IPS DF 4.7 (cell line): ENCODE results near the gene KLHL41.
"Not testable (repeated sequence)": the region's sequence is repeated elsewhere in the genome, so short reads cannot be mapped to it uniquely, and the experiment has no call there.

ENCODE experiments used
- DNase-seq: peaks from one replicate; pipeline ENCODE4 v3.0.0-alpha.2; 2013; ENCODE audit warnings: low spot score; ENCODE audit errors: extremely low read depth

KLHL41 gene

GRCh38 chr2:169509955-169510354 lies 453 bp downstream of the KLHL41 start:
- DNase-seq: no peak

- no peak for DNase-seq
Observed at GRCh38 chr2:169510496-169510895, 994 bp downstream of the KLHL41 start.

GRCh38 chr2:169511818-169512217 lies 2.3 kb downstream of the KLHL41 start:
- no peak for DNase-seq

- DNase-seq: no peak
Observed at GRCh38 chr2:169512525-169512924, 3.0 kb downstream of the KLHL41 start.

- DNase-seq: no peak
Observed at GRCh38 chr2:169513094-169513493, 3.6 kb downstream of the KLHL41 start.

- no peak for DNase-seq
Observed at GRCh38 chr2:169513926-169514325, 4.4 kb downstream of the KLHL41 start.

GRCh38 chr2:169514758-169515157 lies 5.3 kb downstream of the KLHL41 start:
- DNase-seq: not testable (repeated sequence)

- not testable (repeated sequence) for DNase-seq
Observed at GRCh38 chr2:169516488-169516995, 7.0 kb downstream of the KLHL41 start.

- no peak for DNase-seq
Observed at GRCh38 chr2:169520896-169521295, 11.4 kb downstream of the KLHL41 start.

- no peak for DNase-seq
Observed at GRCh38 chr2:169523681-169524080, 14.2 kb downstream of the KLHL41 start.

- DNase-seq: no peak
Observed at GRCh38 chr2:169525434-169525833, 15.9 kb downstream of the KLHL41 start.

GRCh38 chr2:169526451-169526850 lies 16.9 kb downstream of the KLHL41 start:
- DNase-seq: no peak

- DNase-seq: peak; percentile 69
Observed at GRCh38 chr2:169528271-169528701, 18.8 kb downstream of the KLHL41 start.

GRCh38 chr2:169539460-169539859 lies 30.0 kb downstream of the KLHL41 start:
- DNase-seq: not testable (repeated sequence)

GRCh38 chr2:169540146-169540545 lies 30.6 kb downstream of the KLHL41 start:
- DNase-seq: no peak

GRCh38 chr2:169542433-169542832 lies 32.9 kb downstream of the KLHL41 start:
- no peak for DNase-seq

- DNase-seq: no peak
Observed at GRCh38 chr2:169546756-169547155, 37.3 kb downstream of the KLHL41 start.

- no peak for DNase-seq
Observed at GRCh38 chr2:169561364-169561763, 51.9 kb downstream of the KLHL41 start.

- DNase-seq: not testable (repeated sequence)
Observed at GRCh38 chr2:169562084-169562483, 52.6 kb downstream of the KLHL41 start.

- no peak for DNase-seq
Observed at GRCh38 chr2:169562519-169562918, 53.0 kb downstream of the KLHL41 start.

GRCh38 chr2:169565686-169566085 lies 56.2 kb downstream of the KLHL41 start:
- DNase-seq: no peak

- no peak for DNase-seq
Observed at GRCh38 chr2:169569948-169570347, 60.4 kb downstream of the KLHL41 start.

- not testable (repeated sequence) for DNase-seq
Observed at GRCh38 chr2:169570752-169571151, 61.2 kb downstream of the KLHL41 start.

GRCh38 chr2:169571571-169571970 lies 62.1 kb downstream of the KLHL41 start:
- DNase-seq: no peak
